ENCODE results near the gene HSPBP1. TPM values are rescaled to one million over a fixed set of nuclear protein-coding genes. Genes with fewer than 3 reads are reported as not detected.
"Not testable (repeated sequence)": the region's sequence is repeated elsewhere in the genome, so short reads cannot be mapped to it uniquely, and the experiment has no call there.

Gene HSPBP1
- total RNA-seq, 1 donor from 2014 or later = 22.7 TPM

DNA sequence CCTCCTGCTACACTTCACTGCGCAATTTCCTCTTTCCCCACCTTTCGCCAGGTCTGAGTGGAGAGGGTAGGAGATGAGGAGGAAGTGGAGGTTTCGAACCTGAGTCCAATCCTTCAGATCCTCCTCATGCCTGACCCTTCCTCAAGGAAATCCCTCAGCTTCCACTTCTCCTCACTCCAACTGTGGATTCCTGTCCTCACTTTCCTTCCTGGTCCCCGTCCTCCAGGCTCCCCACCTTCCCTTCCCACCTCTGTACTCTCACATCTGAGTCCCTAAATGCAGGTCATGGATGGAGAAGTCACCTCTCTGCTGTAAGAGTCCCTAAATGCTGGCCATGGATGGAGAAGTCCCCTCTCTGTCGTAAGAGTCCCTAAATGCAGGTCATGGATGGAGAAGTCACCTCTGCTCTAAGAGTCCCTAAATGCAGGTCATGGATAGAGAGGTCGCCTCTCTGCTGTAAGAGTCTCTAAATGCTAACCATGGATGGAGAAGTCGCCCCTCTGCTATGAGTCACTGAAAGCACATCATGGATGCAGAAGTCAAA is 54.4 kb downstream of the HSPBP1 start:
- DNase-seq (ENCODE audit: low spot score) = no peak
- H3K4me3 Mint-ChIP-seq (ENCODE audit: unreplicated experiment) = no peak overlapping the region

DNA sequence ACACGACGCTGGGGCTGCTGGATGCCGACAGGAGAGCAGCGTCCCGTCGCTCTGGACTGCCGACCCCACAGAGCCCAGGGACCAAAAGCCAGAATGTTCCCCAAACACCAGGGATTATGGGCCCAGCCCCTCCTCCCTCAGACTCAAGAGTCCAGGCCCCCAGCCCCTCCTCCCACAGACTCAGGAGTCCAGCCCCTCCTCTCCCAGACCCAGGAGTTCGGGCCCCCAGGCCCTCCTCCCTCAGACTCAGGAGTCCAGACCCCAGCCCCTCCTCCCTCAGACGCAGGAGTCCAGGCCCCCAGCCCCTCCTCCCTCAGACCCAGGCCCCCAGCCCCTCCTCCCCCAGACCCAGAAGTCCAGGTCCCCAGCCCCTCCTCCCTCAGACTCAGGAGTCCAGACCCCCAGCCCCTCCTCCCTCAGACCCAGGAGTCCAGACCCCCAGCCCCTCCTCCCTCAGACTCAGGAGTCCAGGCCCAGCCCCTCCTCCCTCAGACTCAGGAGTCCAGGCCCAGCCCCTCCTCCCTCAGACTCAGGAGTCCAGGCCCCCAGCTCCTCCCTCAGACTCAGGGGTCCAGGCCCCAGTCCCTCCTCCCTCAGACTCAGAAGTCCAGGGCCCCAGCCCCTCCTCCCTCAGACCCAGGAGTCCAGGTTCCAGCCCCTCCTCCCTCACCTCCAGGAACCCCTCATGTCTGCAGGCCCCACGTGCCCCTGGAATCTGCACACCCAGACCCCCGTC is 55.1 kb downstream of the HSPBP1 start:
- not testable (repeated sequence) for H3K27ac Mint-ChIP-seq (ENCODE audit: unreplicated experiment)

More for the DNA sequence above, 54.4 kb downstream of the HSPBP1 start:
- Mint-ChIP-seq H3K36me3 (ENCODE audit: low read depth) (peaks cover 11% of the 10 kb centered on the region), H3K4me1 (ENCODE audit: low read depth) (no peaks in the 10 kb centered on the region), H3K9me3 (ENCODE audit: low read depth) (peaks cover 5% of the 10 kb centered on the region), H3K27ac (ENCODE audit: unreplicated experiment) (no peak overlapping the region), H3K27me3 (ENCODE audit: low read depth) (no peaks in the 10 kb centered on the region)
- TF ChIP-seq, protein P1, sequence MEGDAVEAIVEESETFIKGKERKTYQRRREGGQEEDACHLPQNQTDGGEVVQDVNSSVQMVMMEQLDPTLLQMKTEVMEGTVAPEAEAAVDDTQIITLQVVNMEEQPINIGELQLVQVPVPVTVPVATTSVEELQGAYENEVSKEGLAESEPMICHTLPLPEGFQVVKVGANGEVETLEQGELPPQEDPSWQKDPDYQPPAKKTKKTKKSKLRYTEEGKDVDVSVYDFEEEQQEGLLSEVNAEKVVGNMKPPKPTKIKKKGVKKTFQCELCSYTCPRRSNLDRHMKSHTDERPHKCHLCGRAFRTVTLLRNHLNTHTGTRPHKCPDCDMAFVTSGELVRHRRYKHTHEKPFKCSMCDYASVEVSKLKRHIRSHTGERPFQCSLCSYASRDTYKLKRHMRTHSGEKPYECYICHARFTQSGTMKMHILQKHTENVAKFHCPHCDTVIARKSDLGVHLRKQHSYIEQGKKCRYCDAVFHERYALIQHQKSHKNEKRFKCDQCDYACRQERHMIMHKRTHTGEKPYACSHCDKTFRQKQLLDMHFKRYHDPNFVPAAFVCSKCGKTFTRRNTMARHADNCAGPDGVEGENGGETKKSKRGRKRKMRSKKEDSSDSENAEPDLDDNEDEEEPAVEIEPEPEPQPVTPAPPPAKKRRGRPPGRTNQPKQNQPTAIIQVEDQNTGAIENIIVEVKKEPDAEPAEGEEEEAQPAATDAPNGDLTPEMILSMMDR (IDR thresholded peaks at IDR 0.05) = no peak

DNA sequence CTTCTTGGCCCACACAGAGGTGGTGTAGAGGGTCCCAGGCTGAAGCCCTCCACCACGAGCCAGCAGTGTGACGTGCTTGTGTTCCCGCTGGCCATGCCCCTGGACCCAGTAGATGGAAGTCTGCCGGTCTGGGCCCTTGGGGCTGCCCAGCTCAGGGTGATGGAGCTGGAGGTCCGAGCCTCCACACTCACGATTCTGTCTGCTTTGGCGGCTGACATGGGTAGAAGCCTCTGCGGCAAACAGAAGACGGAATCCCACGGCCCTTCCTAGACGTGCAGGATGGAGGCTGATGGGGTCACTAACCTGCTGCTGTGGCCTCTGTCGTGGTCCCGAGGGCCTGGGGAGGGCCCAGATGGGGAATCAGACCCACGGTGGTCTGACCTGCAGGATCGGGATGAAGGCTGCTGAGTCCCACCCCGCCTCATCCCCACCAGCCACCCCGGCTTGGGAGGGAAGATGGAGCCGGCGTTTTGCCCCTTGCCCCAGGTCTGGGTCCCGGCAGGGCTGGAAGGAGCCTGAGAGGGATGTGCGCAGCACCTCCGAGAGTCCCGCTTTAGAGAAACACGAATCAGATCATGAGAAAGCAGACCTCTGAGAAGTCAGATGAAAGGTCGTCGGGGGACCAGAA is 55.8 kb downstream of the HSPBP1 start:
- Mint-ChIP-seq H3K27ac (ENCODE audit: unreplicated experiment) (no peak overlapping the region), H3K4me3 (ENCODE audit: unreplicated experiment) (no peak overlapping the region), H3K9me3 (ENCODE audit: low read depth) (peaks cover 7% of the 10 kb centered on the region), H3K36me3 (ENCODE audit: low read depth) (peaks cover 8% of the 10 kb centered on the region), H3K4me1 (ENCODE audit: low read depth) (no peaks in the 10 kb centered on the region), H3K27me3 (ENCODE audit: low read depth) (no peaks in the 10 kb centered on the region)
- no peak for DNase-seq (ENCODE audit: low spot score)
- TF ChIP-seq, protein P1 (IDR thresholded peaks at IDR 0.05) = no peak

More for the DNA sequence above, 55.1 kb downstream of the HSPBP1 start:
- not testable (repeated sequence) for DNase-seq (ENCODE audit: low spot score); H3K27me3 Mint-ChIP-seq (ENCODE audit: low read depth); H3K4me3 Mint-ChIP-seq (ENCODE audit: unreplicated experiment); H3K9me3 Mint-ChIP-seq (ENCODE audit: low read depth); H3K36me3 Mint-ChIP-seq (ENCODE audit: low read depth); H3K4me1 Mint-ChIP-seq (ENCODE audit: low read depth)

DNA sequence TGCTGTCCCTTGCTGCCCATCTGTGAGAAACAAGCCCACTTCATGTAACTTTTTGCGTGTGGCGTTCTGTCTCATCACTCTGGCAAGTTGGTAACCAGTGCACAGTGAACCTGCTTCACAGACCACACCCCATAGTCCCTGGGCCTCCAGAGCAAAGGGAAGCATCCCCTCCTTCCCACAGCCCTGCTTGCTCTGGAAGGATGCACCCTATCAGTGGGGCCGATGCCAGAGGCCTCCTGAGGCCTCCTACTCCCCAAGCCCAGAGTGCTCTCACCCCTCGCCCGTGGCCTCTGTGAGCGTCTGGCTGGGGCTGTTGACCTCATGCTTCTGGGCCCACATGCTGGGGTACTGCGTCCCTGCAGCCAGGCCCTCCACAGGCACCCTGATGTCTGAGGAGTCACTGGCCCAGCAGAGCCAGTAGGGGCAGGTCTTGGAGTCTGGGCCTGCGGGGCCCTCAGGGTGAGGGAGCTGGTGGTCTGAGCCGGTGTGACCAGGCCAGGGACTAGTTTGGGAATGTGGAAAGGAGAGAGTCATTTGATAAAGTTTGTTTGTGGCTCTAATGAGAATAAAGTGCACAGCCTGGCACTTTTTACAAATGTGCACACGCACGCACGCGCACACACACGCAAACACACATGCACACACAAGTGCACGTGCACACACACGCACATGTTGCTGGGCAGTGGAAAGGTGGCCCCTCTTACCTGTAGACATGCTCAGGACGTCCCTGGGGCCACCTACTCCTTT is 56.4 kb downstream of the HSPBP1 start:
- Mint-ChIP-seq H3K9me3 (ENCODE audit: low read depth) (peaks cover 7% of the 10 kb centered on the region), H3K27me3 (ENCODE audit: low read depth) (no peaks in the 10 kb centered on the region), H3K4me1 (ENCODE audit: low read depth) (no peaks in the 10 kb centered on the region), H3K36me3 (ENCODE audit: low read depth) (peaks cover 8% of the 10 kb centered on the region), H3K4me3 (ENCODE audit: unreplicated experiment) (no peak overlapping the region), H3K27ac (ENCODE audit: unreplicated experiment) (no peak overlapping the region)
- no peak for DNase-seq (ENCODE audit: low spot score)
- TF ChIP-seq, protein P1 (IDR thresholded peaks at IDR 0.05) = no peak

DNA sequence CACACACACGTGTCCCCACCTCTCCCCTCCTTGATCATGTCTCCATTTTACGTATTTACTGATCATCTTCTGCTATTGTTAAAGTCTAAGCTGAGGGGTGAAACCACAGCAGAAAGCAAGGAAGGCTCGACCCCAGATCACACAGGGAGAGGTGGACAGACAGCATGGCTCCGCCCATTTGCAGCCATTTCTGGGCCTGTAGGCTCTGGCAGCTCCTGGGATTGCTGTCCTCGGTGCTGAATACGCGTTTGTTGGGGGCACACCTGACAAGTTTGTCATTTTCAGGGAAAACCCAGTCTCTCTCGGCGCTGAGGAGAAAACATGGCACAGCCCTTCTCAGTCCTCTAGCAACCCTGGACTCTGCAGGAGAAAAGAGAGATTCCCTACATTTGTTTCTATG is 59.4 kb downstream of the HSPBP1 start:
- TF ChIP-seq, protein P1 (IDR thresholded peaks at IDR 0.05) = no peak
- peaks cover 18% of the 10 kb centered on the region for H3K4me1 Mint-ChIP-seq (ENCODE audit: low read depth)
- no peaks in the 10 kb centered on the region for H3K27me3 Mint-ChIP-seq (ENCODE audit: low read depth)
- no peak overlapping the region for H3K27ac Mint-ChIP-seq (ENCODE audit: unreplicated experiment)
- H3K36me3 Mint-ChIP-seq (ENCODE audit: low read depth) = peaks cover 1% of the 10 kb centered on the region
- no peak for DNase-seq (ENCODE audit: low spot score)
- peaks cover 11% of the 10 kb centered on the region for H3K9me3 Mint-ChIP-seq (ENCODE audit: low read depth)
- H3K4me3 Mint-ChIP-seq (ENCODE audit: unreplicated experiment) = no peak overlapping the region
